NCI-H146 treated with DMSO at 0.1 percent for 48 hours (cell line): ENCODE measurements around the gene ARL6IP1.
A peak's percentile ranks its signal among the peaks of the same experiment; 100 is the strongest.
"Not testable (repeated sequence)": the region's sequence is repeated elsewhere in the genome, so short reads cannot be mapped to it uniquely, and the experiment has no call there.

Experiments used
- DNase-seq: peaks from one replicate; lab custom pipeline; 2025; ENCODE audit not compliant: unreplicated experiment; lab: John Stamatoyannopoulos, UW

ARL6IP1 gene

DNA sequence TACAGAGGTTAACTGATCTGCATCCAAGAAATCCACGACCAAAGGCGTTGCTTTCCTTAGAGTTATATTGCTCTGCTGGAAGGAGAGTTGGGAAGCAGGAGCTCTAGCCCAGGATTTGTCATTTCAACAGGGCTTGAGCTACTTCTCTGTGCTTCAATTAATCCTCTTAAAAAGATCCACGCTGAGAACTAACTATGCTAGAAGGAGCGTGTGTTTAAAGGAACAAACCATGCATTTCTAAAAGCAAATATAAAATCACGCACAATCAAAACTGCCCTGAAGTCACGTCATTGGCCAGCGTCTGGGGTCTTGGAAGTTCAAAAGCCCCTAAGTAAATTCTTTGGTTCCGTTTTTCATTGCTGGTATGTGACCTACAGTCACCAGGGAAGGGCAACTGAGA lies 1.1 kb downstream of the ARL6IP1 start:
- DNase-seq = no peak

DNA sequence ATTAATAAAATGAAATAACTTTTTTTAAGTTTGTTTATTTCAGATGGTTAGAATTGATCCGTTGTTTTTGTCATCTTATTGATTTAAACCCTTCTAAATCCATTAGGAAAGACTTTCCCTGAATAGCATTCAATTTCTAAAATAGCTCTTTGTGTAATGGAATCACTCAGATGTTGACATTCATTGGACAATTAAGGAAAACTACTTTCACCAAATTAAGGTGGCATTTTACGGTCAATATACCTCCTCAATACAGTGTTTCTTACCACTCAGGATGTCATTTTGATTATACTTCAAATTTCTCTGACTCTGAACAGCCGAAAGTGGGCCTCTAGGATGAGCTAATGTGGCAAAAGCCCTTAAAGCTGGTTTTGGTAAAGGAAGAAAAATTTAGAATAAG lies 1.8 kb downstream of the ARL6IP1 start:
- DNase-seq = no peak

DNA sequence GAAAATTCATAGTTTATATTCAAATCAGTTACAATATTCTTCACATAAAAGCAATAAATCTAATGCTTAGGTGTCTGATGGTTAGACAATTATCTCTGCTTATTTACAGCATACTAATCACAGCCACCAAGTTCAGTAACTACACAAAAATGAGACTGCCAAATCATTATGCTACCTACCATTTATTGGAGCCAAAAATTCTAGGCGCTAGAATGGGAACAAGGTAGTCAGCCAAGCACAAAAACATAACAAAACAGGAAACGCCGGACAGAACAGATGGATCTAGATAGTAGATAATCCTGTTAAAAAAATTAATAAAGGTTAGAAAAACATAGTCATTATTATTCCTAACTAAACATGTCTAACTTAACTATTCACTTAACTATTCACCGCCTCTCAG lies 3.6 kb downstream of the ARL6IP1 start:
- DNase-seq = no peak

DNA sequence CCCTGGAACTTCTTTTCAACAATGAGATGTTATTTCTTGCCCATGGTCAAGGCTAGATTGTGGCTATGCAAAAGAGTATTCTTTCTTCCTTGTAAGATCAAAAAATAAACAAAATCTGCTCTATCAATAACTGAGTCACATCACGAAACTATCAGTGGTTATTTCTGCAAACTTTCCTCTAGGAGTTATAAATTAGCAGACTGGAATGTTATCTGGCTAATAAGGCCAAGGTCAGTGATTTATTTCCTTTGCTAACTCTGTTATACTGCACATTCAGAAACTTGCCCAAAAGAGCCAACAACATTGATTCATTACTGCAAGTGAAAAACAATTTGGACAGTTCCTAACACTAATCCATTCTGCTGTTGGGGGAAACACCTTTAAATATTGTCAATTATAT lies 5.0 kb downstream of the ARL6IP1 start:
- no peak for DNase-seq

DNA sequence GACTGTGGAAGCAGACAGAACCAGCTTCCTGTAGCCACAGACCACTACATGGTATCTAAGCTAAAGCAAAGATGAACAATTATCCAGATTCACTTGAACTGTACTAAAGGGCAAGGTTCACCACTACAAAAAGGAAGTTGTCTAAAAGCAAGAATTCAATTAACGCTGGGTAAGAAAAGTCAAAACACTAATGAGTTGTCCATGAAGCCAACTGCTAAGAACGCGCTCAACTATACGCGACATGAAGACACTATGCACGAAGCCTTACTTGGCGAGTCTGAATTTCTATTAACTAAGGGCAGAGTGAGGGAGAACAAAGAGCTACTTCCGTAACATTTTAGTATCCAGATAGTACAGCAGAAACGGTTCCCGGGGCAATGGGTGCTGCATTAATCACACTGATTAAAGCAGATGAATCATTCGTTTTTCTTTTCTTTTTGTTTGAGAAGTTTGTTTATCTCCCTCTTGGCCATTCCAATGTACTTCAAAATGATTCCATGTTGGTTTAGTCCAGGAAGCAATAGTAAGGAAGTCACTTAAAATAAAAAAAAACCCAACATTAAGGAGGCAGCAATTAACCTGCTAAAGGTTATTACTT lies 8.4 kb downstream of the ARL6IP1 start:
- no peak for DNase-seq

DNA sequence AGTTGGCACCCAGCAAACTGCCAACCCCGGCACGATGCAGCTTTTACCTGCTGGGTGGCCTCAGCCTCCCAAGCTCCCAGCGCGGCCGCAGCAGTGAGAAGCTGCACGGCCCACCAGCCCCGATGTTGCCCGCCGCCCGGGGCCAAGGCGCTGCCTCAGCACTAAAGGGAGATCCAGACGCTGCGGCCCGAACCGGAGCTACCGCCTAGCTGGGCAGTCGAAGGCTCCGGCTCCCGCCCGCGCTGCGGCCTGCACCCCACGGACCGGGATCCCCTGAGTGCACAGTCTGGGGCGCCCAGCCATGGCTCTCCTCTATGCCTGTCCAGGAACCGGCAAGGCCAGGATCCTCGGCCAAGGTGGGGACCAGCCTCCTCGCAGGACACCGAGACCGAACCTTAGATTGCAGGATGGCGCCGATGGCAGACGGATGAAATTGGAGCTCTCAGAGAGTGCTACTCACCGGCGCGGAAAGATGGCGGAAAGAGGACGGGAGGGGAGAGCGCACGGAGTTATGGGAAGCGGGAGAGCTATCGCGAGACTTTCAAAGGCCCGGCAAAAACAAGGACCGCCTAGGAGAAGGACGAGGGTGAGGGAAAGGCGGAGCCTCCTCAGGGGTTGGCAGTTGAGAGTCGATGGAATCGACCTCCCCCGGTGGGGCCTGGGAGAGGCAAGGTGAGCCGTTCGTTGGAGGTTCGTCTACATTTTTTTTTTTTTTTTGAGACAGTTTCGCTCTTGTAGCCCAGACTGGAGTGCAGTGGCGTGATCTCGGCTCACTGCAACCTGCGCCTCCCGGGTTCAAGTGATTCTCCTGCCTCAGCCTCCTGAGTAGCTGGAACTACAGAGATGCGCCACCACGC lies 11.3 kb downstream of the ARL6IP1 start, which contains the start of gene RPS15A:
TSS of gene RPS15A (minus strand) at position 485 of the 857 bp plus-strand sequence. CDS start 1,221 bp downstream, outside the sequence.
- peak; percentile 95 for DNase-seq

DNA sequence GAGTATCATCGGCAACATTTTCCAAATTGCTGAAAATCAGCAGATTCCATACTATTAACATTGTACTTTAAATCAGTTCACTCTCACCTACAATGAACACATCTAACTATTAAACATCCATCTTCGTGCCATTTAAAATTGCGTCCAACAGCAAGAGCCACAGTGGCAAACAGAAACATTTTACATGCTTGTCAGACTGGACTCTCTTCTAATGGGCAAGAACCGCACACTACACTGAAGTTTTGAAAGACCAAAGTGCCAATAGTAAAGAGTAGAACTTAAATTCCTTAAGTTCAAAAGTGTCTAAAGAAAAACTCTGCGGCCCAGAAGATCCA lies 11.9 kb downstream of the ARL6IP1 start:
- DNase-seq = no peak

DNA sequence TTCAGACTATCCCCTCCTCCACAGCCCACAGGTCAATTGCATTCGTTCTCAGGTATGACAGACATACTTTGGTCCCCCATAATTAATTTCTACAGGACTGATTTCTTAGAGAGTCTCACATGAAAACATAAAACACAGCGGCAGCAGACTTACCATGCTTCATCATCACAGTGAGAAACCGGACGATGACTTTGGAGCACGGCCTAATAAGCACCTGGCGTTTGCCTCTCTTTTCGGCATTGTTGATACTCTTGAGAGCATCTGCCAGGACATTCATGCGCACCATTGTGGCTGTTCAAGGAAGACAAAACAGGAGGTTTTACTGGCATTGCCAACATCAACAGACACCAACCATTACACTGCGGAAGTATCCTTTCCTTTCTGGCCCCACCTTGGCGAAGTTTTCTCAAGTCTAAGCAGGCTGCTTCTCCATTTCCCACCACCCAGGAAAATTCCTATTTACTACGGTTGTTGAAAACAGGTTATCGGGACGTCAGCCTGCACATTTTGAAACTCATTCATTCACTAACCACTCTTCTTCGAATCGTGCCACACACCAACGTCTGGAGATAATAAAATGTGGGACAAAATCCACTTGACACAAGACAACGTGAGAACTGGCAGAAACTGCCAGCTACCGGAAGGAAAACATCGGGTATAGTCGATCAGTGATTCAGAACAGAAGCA lies 12.4 kb downstream of the ARL6IP1 start:
- DNase-seq = no peak

DNA sequence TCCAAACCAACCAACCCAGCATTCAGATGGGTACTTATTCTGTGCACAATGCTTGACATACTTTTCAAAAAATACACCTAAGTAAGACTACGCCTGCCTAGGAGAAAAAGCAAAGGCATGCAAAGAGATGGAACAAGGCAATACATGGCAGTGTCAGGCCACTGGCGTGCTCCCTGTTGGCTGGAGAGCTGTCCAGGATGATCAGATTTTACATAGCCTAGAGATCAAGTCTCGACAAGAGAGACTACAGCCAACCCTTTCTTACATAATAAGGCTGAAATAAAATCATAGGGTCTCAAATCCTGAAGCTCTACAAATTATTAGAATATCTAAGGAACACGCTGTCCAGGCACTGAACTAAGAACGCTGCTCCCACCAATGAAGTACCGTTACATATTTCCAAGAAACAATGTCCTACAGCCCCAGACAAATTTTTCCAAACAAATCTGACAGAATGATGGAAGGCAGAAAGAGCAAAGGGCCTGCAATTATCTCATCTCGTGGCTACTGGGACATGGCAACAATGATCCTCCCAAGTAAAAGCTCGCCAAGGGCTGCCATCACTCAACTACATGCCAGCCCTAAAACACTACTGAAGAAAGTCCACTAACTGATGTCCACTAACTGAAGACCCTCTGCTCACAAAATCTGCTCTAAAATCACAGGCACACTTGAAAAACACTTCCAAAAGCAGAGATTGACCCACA lies 16.3 kb downstream of the ARL6IP1 start:
- DNase-seq = no peak

DNA sequence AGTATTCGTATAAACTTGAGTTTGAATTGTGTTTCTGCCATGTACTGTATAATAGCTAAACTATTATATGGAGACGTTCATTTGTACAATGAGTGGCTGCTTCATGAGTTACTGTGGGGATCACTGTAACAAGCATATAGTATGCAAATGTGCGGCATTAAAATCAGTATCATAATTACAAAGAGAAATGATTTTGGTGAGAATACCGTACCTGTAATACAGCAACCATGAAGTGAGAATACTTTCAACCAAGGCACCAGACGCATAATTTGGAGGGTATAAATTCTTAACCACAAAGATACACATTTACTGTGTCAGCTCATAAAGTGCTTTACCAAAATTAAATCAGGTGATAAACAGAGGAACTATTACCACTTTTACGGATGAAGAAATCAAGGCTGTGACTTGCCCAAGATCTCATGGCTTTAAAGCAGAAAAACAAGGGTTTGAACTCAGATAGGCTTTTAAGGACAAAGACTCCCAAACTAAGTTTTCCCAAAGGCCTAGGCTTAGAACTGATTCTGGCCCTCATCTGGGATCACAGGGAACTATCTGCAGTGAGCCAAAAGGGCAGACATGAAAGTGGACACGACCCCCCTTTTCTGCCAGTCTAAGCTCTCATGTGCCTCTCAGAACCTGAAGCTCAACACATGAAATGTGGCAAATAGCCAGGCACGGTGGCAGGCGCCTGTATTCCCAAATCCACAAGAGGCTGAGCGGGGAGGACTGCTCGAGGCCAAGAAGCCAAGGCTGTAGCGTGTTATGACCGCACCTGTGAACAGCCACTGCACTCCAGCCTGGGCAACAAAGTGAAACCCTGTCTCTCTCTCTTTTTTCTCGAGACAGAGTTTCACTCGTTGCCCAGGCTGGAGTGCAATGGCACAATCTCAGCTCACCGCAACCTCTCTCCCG lies 17.7 kb downstream of the ARL6IP1 start:
- DNase-seq = no peak

DNA sequence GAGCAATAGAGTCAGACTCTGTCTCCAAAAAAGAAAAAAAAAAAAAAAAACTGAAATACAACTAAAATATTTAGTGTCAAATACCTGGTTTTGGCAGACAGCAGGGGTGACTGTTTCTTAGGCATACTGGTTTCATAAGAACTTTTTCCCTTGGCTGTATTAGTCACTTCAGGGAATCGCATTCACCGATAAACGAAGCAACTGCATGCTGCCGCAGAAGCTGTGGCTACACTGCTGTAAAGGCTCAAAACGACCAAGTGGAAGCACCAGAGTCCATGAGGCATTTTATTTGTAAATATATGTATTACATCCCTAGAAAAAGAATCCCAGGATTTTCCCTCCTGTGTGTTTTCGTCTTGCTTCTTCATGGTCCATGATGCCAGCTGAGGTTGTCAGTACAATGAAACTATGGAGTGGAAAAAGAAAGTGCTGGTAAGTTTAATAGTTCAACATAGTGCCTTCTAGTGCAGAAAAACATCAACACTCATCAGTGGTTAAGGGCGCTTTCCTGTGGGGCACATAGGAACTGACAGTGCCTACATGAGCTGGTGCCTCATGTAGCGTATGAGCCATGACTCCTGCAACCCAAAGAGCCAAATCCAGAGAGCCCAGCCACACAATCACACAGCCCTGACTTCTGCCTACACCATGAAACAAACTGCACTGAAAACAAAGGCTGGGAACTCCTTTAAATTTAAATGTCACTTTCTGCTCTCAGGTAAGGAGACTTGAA lies 18.5 kb downstream of the ARL6IP1 start:
- no peak for DNase-seq

DNA sequence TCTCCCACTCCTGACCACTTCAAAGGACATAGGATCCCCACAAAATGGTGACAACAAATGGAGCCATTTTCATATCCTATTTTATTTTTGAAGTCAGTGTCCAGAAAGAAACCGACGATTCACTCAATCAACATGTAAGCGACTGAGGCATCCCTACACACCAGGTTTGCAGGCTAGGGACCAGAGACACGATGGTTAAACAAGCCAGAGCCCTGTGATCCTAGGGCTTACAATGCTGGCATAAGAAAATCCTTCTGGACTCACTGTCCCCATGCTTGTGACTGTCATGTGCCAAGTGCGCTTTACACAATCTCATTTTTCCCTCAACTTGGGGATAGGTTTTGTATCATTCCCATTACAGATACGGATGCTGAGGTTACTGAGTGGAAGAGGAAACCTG lies 20.1 kb downstream of the ARL6IP1 start:
- DNase-seq = not testable (repeated sequence)

DNA sequence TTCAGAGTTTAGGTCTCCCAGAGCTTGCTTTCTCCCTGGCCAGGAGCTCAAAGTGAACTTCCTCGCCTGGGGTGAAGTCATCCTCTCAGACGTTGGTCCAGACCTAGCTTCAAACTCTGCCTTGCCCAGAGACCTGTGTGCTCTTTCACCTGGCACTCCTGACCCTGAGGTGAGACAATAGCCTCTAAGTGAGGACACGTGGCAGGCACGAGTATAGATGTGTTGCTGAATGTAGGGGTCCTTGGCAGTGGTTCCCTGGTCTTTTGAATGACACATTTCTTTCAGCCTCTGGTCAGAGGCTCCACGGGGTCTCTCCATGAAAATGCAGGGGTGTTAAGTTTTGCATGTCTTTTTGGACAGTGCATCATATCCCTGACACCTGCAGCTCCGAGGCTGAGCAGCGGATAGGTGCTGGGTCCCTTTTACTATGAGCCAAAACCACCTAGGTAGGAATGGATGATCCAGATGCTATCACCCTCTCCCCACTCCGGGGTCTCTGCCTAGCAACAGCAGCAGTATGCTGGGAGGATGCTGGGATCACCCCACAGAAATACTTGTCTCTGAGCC lies 20.8 kb downstream of the ARL6IP1 start:
- not testable (repeated sequence) for DNase-seq

DNA sequence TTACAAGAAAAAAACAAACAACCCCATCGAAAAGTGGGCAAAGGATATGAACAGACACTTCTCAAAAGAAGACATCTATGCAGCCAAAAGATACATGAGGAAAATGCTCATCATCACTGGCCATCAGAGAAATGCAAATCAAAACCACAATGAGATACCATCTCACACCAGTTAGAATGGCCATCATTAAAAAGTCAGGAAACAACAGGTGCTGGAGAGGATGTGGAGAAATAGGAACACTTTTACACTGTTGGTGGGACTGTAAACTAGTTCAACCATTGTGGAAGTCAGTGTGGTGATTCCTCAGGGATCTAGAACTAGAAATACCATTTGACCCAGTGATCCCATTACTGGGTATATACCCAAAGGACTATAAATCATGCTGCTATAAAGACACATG lies 23.7 kb downstream of the ARL6IP1 start:
- DNase-seq = not testable (repeated sequence)

DNA sequence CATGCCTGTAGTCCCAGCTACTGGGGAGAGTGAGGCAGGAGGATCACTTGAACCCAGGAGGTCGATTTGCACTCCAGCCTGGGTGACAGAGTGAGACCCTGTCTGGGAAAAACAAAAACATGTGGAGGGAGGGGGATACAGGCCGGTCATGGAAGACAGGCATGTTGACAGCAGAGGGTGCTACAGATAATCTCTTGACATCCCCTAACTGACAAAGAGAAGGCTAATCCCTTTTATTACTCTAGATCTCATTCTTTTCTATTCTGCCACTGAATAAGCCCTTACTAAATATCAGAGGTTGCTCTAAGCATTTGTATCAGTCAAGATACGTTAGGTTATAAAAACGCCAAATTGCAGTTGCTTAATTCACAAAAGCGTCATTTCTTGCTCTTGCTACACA lies 25.0 kb downstream of the ARL6IP1 start:
- not testable (repeated sequence) for DNase-seq

DNA sequence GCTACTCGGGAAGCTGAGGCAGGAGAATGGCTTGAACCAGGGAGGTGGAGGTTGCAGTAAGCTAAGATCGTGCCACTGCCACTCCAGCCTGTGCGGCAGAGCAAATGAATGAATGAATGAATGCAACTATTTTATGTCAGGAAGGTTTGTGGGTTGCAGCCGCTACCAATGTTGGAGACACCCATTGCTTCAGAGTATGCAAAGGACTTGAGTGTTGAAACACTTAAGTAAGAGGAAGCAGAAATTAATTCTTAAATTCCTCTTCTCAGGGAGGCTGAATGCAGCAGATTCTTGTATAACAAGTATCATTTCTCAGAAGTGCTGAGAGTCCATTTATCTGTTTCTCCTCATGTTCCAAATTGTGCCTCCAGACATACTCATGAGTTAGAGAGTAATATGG lies 26.7 kb downstream of the ARL6IP1 start:
- DNase-seq = not testable (repeated sequence)

DNA sequence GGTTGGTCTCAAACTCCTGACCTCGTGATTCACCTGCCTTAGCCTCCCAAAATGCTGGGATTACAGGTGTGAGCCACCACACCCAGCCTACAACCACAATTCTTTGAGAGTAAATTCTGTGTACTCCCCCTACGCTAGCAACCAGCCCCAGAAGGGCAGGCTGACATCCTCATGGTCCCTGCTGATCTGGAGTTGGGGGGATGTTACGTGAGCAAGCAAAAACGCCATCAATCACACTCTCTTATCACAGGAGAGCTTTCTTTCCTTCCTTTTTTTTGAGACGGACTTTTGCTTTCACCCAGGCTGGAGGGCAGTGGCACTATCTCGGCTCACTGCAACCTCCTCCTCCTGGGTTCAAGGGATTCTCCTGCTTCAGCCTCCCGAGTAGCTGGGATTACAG lies 29.2 kb downstream of the ARL6IP1 start:
- DNase-seq = not testable (repeated sequence)

DNA sequence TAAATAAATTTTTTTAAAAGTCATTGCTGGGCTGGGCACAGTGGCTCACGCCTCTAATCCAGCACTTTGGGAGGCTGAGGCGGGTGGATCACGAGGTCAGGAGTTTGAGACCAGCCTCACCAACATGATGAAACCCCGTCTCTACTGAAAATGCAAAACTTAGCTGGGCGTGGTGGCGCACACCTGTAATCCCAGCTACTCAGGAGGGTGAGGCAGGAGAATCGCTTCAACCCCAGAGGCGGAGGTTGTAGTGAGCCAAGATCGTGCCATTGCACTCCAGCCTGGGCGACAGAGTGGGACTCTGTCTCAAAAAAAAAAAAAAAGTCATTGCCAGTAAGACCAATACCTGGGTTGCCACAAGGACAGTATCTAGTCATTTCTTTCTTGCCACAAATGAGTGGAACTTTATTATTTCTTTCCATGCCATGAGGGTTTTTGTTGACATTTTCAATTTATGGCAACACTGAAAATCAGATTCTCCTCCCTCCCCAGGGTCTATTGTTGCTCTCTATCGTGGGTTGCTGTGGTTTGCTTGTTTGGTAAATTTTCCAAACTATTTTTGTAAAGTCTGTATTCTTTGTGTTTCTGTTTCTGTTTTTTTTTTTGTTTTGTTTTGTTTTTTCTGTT lies 30.9 kb downstream of the ARL6IP1 start:
- DNase-seq = not testable (repeated sequence)

DNA sequence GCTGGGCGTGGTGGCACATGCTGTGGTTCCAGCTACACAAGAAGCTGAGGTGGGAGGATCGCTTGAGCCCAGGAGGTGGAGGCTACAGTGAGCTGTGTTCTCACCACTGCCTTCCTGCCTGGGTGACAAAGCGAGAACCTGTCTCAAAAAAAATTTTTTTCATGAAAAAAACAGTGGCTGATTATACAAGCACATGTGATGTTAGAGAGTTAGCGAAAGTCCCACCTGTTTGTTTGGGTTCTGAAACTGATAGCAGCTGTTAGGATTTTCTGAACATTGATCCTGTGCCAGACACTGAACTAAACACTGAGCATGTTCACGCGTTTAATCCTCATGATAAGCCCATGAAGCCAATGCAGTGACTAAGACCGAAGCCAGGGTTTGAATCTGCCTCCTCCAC lies 34.1 kb downstream of the ARL6IP1 start:
- not testable (repeated sequence) for DNase-seq
